Activated CD8-positive, alpha-beta memory T cell treated with anti-CD3 and anti-CD28 coated beads for 48 hours (primary cell): ENCODE measurements around the gene PPIL1.

Source experiments
- DNase-seq, 3 experiments: peaks; one replicate each; pipeline ENCODE4 v3.0.0-alpha.2; 2020; ENCODE audit warnings: low read depth in 2 of 3, low spot score in 2 of 3

PPIL1 gene

GRCh38 chr6:36888654-36889481 lies 14.3 kb upstream of the PPIL1 start:
- no peak for DNase-seq

- no peak for DNase-seq
Observed at GRCh38 chr6:36888115-36888643, 13.6 kb upstream of the PPIL1 start.

GRCh38 chr6:36886950-36887618 lies 12.5 kb upstream of the PPIL1 start:
- DNase-seq, result no peak

GRCh38 chr6:36885461-36886401 lies 11.1 kb upstream of the PPIL1 start, which contains the start of gene C6orf89:
TSS of gene C6orf89 (plus strand) at chr6:36885952. CDS start at chr6:36899445, 13,493 bp downstream.
- peak; percentile 84 to 91 (median 88) for DNase-seq

- no peak for DNase-seq
Observed at GRCh38 chr6:36884610-36885009, 10.0 kb upstream of the PPIL1 start.

GRCh38 chr6:36875250-36875633 lies 639 bp upstream of the PPIL1 start:
- no peak for DNase-seq

GRCh38 chr6:36873612-36874442 lies 776 bp downstream of the PPIL1 start:
- DNase-seq, result no peak

GRCh38 chr6:36873115-36873514 lies 1.5 kb downstream of the PPIL1 start:
- no peak for DNase-seq

- no peak for DNase-seq
Observed at GRCh38 chr6:36871686-36872085, 2.9 kb downstream of the PPIL1 start.

- DNase-seq, result no peak
Observed at GRCh38 chr6:36867471-36868224, 7.0 kb downstream of the PPIL1 start.

GRCh38 chr6:36865835-36866234 lies 8.8 kb downstream of the PPIL1 start:
- DNase-seq, result no peak

- no peak for DNase-seq
Observed at GRCh38 chr6:36863670-36864540, 10.7 kb downstream of the PPIL1 start.

GRCh38 chr6:36862848-36863382 lies 11.7 kb downstream of the PPIL1 start:
- no peak for DNase-seq

GRCh38 chr6:36862164-36862847 lies 12.3 kb downstream of the PPIL1 start:
- DNase-seq, result no peak

- DNase-seq, result no peak
Observed at GRCh38 chr6:36860126-36860525, 14.5 kb downstream of the PPIL1 start.

- no peak for DNase-seq
Observed at GRCh38 chr6:36858407-36858981, 16.1 kb downstream of the PPIL1 start.

- DNase-seq, result no peak
Observed at GRCh38 chr6:36857325-36857724, 17.3 kb downstream of the PPIL1 start.
